Measurements from ENCODE around the gene LRRC8B.

- TF ChIP-seq CTCF (IDR thresholded peaks at IDR 0.05) (no peak), POLR2A (IDR thresholded peaks at IDR 0.05) (no peak), POLR2AphosphoS5 (IDR thresholded peaks at IDR 0.05; ENCODE audit: insufficient read depth in 1 of 2, low read depth in 1 of 2) (no peak)
These were observed 115.8 kb downstream of the LRRC8B start for GRCh38 chr1:89640440-89640839.
